ENCODE measurements around the gene SCAF1.

SCAF1 gene

GRCh38 chr19:49669516-49669915 is 27.5 kb downstream of the SCAF1 start:
- DNase-seq, result no peak

- DNase-seq, result peak; percentile 18
These were observed 30.3 kb downstream of the SCAF1 start for GRCh38 chr19:49672131-49672919.

DNA sequence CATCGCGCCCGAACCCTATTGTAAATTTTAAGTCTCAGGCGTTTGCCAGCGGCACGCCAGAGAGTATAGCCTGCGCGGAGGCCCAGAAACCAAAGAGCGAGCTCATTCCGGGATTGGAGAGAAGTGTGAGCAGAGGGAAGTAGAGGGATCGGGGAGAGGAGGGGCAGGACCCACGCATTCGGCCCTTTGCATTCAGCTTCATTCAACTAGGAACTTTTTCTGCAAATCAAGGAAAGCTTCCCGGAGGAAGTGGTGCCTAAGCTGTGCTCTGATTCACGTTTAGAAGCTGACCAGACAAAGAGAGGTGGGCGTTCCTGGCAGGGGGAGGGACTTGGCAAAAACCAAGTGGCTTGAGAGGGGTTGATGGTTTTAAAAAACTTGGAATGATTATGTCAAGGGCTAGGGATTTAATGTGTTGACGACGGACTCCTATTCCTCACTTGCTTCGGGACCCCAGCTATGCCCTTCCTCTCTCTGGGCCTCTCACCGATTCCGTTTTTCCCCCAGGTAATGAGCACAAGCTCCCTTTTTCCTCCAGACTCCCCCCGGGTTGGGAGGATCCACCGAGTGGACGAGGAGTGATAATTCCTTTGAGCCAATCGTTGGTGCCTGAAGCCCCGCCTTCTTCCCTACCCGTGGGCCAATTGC is 34.3 kb downstream of the SCAF1 start:
- DNase-seq, result peak; percentile 79

GRCh38 chr19:49676784-49677230 is 34.8 kb downstream of the SCAF1 start:
- DNase-seq, result peak; percentile 100

DNA sequence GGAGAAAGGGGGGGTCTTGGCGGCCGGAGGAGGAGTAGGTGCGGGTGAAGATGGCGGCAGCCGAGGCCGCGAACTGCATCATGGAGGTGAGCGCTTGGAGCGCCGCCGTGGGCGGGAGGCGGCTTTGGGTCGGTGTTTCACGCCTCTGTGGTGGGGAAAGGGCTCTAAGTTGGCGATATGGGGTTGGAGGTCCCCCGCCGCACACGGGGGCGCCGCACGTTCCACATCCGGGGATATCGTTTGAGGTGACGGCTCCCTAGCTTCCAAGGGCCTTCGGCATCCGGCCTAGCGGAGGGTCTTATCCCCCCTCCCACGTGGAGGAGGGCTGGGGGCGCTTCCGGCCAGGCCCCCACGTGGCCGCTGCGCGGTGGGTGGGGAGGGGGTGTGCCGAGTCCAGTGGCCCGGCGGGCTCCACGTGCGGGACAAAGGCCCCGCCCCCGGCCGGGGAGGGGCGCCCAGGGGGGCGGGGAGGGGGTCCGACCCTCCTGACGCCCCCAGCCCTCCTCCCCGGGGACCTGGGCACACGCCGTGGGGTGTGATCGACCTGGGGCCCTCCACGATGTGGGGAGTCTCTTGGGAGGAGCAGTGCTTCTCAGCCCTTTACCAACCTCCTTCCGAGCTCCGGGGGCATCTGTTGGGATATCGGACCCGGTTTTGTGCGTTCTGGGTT is 35.4 kb downstream of the SCAF1 start, which contains the start of gene PRMT1:
Gene PRMT1 (plus strand): TSS at position 41 of the 670 bp plus-strand sequence. CDS start 10 bp downstream, at position 51.
- peak; percentile 45 for DNase-seq

DNA sequence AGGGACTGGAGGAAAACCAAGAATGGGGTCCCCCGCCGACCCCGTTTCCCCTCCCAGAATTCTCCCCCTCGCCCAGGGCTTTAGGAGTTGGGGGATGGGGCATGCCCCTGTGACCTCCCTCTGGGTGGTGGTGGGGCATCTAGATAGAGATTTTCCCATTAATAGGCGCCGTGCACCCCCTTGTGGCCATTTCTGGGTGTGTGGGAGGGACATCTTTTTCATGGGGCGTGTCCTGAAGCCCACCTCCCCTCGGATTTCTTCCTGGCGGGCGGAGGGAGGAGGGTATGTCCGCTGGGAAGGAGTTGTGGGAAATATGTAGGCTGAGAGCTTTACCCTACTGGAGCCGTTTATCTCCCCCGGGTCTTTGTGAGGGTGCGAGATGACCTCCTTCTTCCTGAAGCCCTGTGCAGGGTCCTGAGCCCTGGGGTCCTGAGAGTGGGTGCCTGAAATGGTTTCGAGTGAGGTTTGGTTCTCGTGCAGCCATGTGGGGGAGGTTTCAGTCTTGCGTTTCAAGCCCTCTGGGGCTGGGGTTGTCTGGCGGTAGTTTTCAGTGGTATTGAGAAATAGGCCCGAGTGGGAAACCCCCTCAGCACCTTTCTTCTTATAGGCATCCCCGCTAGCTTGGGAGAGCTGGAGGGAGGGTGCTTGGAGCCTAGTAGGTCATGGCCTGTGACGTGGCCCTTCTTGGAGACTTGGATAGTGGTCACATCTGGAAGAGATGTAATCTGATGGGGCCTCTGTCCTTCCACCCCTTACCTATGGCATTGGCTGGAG is 36.1 kb downstream of the SCAF1 start:
- peak; percentile 68 for DNase-seq

- peak; percentile 3 for DNase-seq
These were observed 37.2 kb downstream of the SCAF1 start for GRCh38 chr19:49678985-49679770.

GRCh38 chr19:49679771-49680413 is 37.9 kb downstream of the SCAF1 start:
- DNase-seq, result no peak

DNA sequence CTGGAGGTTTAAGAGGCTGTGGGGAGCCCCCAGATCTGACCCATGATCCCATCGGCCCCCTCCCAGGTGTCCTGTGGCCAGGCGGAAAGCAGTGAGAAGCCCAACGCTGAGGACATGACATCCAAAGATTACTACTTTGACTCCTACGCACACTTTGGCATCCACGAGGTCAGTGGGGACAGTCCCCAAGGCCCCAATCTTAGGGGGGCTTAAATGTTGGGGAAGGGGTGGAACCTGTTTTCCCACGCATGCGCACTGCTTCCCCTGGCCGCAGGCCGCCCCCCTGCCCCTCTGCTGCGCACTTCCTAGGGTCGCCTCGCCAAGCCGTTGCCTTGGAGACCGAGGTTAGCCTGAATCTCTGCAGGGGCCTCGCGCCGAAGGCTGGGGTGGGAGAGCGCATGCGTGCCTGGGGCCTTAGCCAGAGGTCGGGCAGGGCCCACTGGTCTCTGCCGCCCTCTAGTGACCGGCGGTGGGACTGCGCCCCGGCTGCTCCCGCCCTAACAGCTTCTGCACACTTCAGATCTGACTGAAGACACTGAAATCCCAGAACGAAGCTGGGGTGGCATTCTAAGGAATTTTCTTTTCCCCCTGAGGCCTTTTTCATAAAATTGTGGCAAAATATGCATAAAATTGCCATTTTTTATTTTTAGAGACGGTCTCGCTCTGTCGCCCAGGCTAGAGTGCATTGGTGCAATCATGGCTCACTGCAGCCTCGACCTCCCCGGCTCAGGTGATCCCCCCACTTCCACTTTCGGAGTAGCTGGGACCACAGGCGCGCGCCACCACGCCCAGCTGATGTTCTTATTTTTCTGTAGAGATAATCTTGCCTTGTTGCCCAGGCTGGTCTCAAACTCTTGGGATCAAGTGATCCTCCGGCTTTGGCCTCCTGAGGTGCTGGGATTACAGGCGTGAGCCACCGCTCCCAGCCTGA is 38.7 kb downstream of the SCAF1 start:
- DNase-seq, result peak; percentile 63

GRCh38 chr19:49681830-49682229 is 39.8 kb downstream of the SCAF1 start:
- DNase-seq, result no peak

DNA sequence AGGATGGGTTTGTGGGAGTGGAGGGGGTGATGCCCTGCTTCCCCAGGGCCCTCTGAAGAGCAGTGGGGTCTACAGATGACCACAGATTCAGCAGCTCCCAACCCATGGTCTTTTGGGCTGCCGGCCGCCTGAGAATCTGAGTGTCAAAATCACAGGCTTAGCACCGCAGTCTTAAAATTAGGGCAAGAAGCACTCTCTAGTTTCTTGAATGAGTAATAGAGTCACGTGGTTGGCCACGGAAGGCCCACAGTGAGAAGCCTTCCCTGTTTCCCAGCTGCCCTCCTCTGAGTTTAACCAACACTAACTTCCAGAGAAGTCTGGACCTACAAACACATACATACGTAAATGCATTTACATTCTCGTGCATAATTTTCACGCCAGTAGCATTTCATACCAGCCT is 40.3 kb downstream of the SCAF1 start:
- DNase-seq, result no peak

DNA sequence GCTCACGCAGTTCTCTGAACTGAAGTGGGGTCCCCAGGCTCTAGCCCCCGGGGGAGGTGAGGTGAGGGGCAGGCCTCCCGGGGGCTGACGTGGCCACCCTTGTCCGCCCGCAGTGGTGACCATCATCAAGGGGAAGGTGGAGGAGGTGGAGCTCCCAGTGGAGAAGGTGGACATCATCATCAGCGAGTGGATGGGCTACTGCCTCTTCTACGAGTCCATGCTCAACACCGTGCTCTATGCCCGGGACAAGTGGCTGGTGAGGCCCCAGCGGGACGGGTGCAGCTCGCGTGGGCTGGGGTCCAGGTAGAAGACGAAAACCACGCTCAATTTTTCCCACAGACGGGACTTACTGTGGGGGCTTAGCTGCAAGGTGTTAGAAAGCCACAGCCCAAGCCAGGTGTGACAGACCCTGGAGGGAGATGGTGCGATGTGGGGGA is 41.8 kb downstream of the SCAF1 start:
- no peak for DNase-seq

DNA sequence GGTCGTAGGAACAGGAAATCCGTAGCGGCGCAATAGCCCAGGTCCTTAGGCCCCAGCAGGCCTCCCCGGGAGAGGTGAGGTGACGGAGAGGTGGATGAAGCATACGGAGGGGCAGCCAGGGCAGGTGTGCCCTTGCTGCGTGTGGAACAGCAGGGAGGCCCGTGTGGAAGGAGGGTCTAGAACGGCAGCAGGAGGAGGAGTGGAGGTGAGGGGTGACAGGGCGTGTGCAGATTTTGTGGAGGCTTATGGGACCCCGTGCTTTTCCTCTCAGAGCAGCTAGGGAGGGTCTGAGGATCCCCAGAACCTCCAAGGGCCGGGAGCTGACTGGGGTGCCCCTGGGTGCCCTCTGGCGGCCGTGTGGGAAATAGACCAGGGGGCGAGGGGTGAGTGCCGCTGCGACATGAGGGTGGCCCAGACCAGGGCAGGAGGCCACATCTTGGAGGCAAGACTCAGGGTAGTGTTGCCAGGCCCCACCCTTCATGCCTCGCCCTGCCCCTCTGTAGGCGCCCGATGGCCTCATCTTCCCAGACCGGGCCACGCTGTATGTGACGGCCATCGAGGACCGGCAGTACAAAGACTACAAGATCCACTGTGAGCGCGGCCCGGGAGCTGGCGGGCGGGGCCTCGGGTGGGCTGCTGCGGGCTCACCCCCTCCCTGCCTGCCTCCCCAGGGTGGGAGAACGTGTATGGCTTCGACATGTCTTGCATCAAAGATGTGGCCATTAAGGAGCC is 42.4 kb downstream of the SCAF1 start:
- DNase-seq, result peak; percentile 4

DNA sequence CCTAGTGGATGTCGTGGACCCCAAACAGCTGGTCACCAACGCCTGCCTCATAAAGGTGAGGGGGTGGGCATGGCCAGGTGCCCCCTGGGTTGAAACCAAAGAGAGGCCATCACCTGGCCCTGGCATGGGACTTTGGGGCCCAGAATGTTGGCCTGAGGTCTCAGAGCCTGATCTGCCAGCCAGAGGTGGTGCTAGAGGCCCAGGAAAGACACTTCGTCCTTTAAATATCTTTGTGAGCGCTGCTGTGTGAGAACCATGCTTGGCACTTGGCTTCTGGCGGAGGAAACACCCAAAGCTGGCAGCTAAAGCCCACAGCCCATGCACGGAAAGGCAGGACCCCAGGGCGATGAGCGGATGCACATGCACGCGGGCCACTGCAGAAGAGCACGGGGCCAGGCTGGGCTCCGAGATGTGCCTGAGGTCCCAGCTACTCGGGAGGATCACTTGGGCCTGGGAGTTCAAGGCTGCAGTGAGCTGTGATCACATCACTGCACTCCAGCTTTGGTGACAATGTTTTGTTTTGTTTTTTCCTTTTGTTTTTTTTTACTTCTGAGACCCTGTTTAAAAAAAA is 43.1 kb downstream of the SCAF1 start:
- no peak for DNase-seq

GRCh38 chr19:49685845-49686332 is 43.9 kb downstream of the SCAF1 start:
- no peak for DNase-seq

GRCh38 chr19:49686503-49687088 is 44.6 kb downstream of the SCAF1 start:
- DNase-seq, result no peak

DNA sequence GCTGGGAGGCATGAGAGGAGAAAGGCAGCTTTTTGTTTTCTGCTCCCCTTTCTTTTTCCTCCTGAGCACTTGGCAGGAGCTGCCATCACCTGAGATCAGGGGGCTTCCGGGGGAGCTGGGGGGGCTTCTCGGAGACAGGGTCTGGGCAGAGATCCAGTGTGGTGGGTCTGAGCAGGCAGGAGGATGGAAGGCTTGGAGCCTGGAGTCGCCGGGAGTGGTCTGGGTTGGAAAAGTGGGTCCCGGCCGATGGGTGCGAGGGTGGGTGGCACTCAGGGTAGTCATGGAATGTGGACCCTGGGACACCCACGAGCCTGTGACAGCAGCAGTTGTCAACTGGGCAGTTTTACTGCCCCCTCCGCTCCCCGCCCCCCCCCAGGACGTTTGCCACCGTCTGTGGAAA is 45.1 kb downstream of the SCAF1 start:
- DNase-seq, result no peak

GRCh38 chr19:49687566-49688316 is 45.7 kb downstream of the SCAF1 start:
- no peak for DNase-seq

All from NCI-H2171 (cell line).